Nasal cavity respiratory epithelium epithelial cell of viscerocranial mucosa (primary cell): ENCODE data around the gene KLK14. TPM values are rescaled to one million over a fixed set of nuclear protein-coding genes. Genes with fewer than 3 reads are reported as not detected.

ENCODE experiments used
- total RNA-seq: library from RNA; depleted of rRNA; stranded (reverse); fragments of >200 nt; gene quantifications from 2 replicates; pipeline ENCODE4 v1.2.3, GENCODE V29; 2014

KLK14 gene
- under 0.01 and 0.21 TPM in 2 replicates for total RNA-seq

GRCh38 chr19:51082611-51083010 lies at the start of gene KLK14:
Gene KLK14 (minus strand): TSS chr19:51082887. CDS start chr19:51082614, 273 bp downstream.

GRCh38 chr19:51124729-51125128 lies 42.0 kb upstream of the KLK14 start, which contains the start of gene SIGLEC9:
Gene SIGLEC9 (plus strand): TSS chr19:51124906. CDS start chr19:51124975, 69 bp downstream.

GRCh38 chr19:51108066-51108804 lies 25.5 kb upstream of the KLK14 start, which contains the start of gene CTU1:
Gene CTU1 (minus strand): TSS chr19:51108409. CDS start chr19:51104569, 3,840 bp downstream.

GRCh38 chr19:51064534-51065220 lies 18.0 kb downstream of the KLK14 start, which contains the start of gene KLK13:
Gene KLK13 (minus strand): TSS chr19:51065092. CDS start chr19:51065067, 25 bp downstream.

GRCh38 chr19:51034704-51035103 lies 48.0 kb downstream of the KLK14 start, which contains the start of gene KLK12:
Gene KLK12 (minus strand): TSS chr19:51035002. CDS start chr19:51034621, 381 bp downstream.

Other genes starting within 250 kb of the KLK14 start
- not detected in 2 replicates for gene KLK15, start 249.3 kb downstream of the KLK14 start, total RNA-seq
- gene KLK3, start 228.0 kb downstream of the KLK14 start, total RNA-seq = not detected in 2 replicates
- not detected in 2 replicates for gene KLK2, start 209.4 kb downstream of the KLK14 start, total RNA-seq
- gene KLK4, start 171.5 kb downstream of the KLK14 start, total RNA-seq = not detected in 2 replicates
- 25.0 and 189 TPM in 2 replicates for gene KLK5, start 129.8 kb downstream of the KLK14 start, total RNA-seq
- 2.5 and 3.4 TPM in 2 replicates for gene KLK6, start 113.3 kb downstream of the KLK14 start, total RNA-seq
- 15.0 and 22.9 TPM in 2 replicates for gene KLK7, start 99.0 kb downstream of the KLK14 start, total RNA-seq
- gene KLK8, start 81.3 kb downstream of the KLK14 start, total RNA-seq = 27.8 and 86.5 TPM in 2 replicates
- gene KLK10, start 63.2 kb downstream of the KLK14 start, total RNA-seq = 36.2 and 66.0 TPM in 2 replicates
- 17.4 and 29.0 TPM in 2 replicates for gene KLK11, start 56.3 kb downstream of the KLK14 start, total RNA-seq
- gene KLK12, start 47.9 kb downstream of the KLK14 start, total RNA-seq = 0.14 and 17.1 TPM in 2 replicates
- gene KLK13, start 17.8 kb downstream of the KLK14 start, total RNA-seq = 0.68 and 1.3 TPM in 2 replicates
- gene CTU1, start 25.5 kb upstream of the KLK14 start, total RNA-seq = 8.2 and 10.0 TPM in 2 replicates
- gene SIGLEC9, start 42.0 kb upstream of the KLK14 start, total RNA-seq = not detected in 2 replicates
- not detected in 2 replicates for gene SIGLEC7, start 59.4 kb upstream of the KLK14 start, total RNA-seq
- gene CD33, start 142.2 kb upstream of the KLK14 start, total RNA-seq = not detected in 2 replicates
- not detected in 2 replicates for gene SIGLECL1, start 168.2 kb upstream of the KLK14 start, total RNA-seq
- not detected in 2 replicates for gene IGLON5, start 228.8 kb upstream of the KLK14 start, total RNA-seq